ENCODE measurements around the gene IGFN1.

IGFN1 gene

GRCh38 chr1:201184307-201185122 is 6.1 kb upstream of the IGFN1 start:
- peak; percentile 53 for TF ChIP-seq CTCF (IDR thresholded peaks at IDR 0.05; ENCODE audit: low read depth, low read length)
- H3K4me3 ChIP-seq (ENCODE audit: low read depth, low read length) = no peak overlapping the region

GRCh38 chr1:201185123-201185453 is 5.5 kb upstream of the IGFN1 start:
- TF ChIP-seq CTCF (IDR thresholded peaks at IDR 0.05; ENCODE audit: low read depth, low read length) = no peak; the same call in 1 of the 2 replicates
- H3K4me3 ChIP-seq (ENCODE audit: low read depth, low read length) = no peak overlapping the region

GRCh38 chr1:201185527-201186128 is 5.0 kb upstream of the IGFN1 start:
- no peak for TF ChIP-seq CTCF (IDR thresholded peaks at IDR 0.05; ENCODE audit: low read depth, low read length)
- H3K4me3 ChIP-seq (ENCODE audit: low read depth, low read length) = no peak overlapping the region

- TF ChIP-seq CTCF (IDR thresholded peaks at IDR 0.05; ENCODE audit: low read depth, low read length) = no peak
- H3K4me3 ChIP-seq (ENCODE audit: low read depth, low read length) = no peak overlapping the region
These were observed 4.4 kb upstream of the IGFN1 start for GRCh38 chr1:201186192-201186591.

GRCh38 chr1:201189085-201189484 is 1.5 kb upstream of the IGFN1 start:
- no peak overlapping the region for H3K4me3 ChIP-seq (ENCODE audit: low read depth, low read length)
- no peak for TF ChIP-seq CTCF (IDR thresholded peaks at IDR 0.05; ENCODE audit: low read depth, low read length)

GRCh38 chr1:201190005-201190404 is 619 bp upstream of the IGFN1 start:
- no peak overlapping the region for H3K4me3 ChIP-seq (ENCODE audit: low read depth, low read length)
- TF ChIP-seq CTCF (IDR thresholded peaks at IDR 0.05; ENCODE audit: low read depth, low read length) = no peak

GRCh38 chr1:201191653-201192260 is 1.1 kb downstream of the IGFN1 start:
- TF ChIP-seq CTCF (IDR thresholded peaks at IDR 0.05; ENCODE audit: low read depth, low read length) = no peak

More at GRCh38 chr1:201191653-201192260, 1.1 kb downstream of the IGFN1 start:
- H3K4me3 ChIP-seq (ENCODE audit: low read depth, low read length) = no peak overlapping the region

All from WI38 (cell line).